T47D (cell line): ENCODE data around the gene SMC4.

Source experiments
- DNase-seq, 2 experiments: peaks; one replicate each; pipeline versions ENCODE4 v3.0.0 to v3.0.0-alpha.2; 2011 to 2012; ENCODE audit warnings: low read depth in 1 of 2, low spot score in 1 of 2
- JUND ChIP-seq: IDR thresholded peaks from 2 replicates; pipeline ENCODE4 v1.6.1; 2012; ENCODE audit warnings: low read depth
- in situ Hi-C: cut with HindIII; loops from 2 replicates; pipeline ENCODE4 v1.10.0; 2016; ENCODE audit warnings: low sequenced_read_pairs, low pct_unique_long_range_greater_than_20kb

The SMC4 gene

DNA sequence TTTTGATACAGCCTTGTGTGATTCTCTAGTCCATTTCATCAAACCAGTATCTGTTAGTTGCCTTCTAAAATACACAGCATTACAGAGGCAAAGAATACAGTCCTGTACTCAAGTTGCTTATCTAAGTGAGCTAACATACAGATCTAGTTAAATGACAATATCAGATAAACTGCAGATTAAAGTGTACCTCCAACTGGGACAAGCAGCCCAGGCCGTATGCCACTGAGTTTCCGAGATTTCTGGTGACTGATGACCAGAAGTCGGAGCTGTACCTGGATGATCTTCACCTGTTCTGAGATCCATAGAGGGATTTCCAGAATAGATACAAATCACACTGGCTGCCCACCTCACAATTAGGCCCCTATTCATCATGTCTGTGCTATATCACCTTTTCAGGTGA, 56.4 kb downstream of the SMC4 start:
- DNase-seq: no peak
- no peak for TF ChIP-seq JUND
- in situ Hi-C loops: no loop called here

- DNase-seq: no peak
- TF ChIP-seq JUND: no peak
- in situ Hi-C loops: no loop called here
Observed at GRCh38 chr3:160458151-160458550, 58.7 kb downstream of the SMC4 start.

GRCh38 chr3:160459450-160459970, 60.1 kb downstream of the SMC4 start:
- no peak for DNase-seq
- TF ChIP-seq JUND: no peak
- in situ Hi-C loops: no loop called here

DNA sequence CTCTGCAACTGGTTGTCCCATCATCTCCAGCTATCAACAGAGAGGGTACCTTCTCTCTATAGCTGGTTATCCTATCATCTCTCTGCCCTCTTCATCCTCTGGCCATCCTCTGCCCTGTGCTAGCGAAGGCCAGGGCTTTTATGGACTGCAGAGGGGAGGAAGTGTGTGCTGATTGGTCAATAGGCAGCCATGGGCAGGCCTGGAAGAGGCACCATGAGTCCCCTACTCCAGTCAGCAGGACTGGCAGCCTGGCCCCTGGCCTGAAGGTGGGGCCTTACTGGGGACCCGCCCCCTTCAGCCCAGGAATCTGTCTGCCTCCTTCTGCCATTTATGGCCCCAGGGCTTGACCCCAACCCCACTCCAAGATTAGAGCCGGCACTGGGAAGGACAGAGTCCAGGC, 60.6 kb downstream of the SMC4 start:
- in situ Hi-C loops: no loop called here
- no peak for DNase-seq
- no peak for TF ChIP-seq JUND

GRCh38 chr3:160464321-160464720, 64.9 kb downstream of the SMC4 start:
- DNase-seq: no peak
- in situ Hi-C loops: no loop called here
- no peak for TF ChIP-seq JUND

DNA sequence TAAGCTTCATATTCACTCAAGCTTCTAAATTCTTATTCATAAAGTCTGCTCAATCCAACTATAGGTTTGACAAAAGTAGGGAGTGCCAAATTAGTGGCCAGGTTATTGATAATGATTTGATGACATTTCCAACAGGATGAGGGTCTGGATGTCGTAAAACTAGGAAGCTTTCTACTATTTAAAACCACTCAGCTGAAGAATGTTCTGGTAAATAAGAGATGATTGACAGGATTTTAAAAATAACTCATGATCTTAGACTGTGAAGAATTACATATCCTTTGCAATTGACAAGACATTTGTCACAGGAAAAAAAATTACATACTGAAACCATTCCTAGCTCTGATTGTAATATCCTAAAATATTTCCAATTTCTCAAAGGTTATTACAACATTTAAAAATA, 65.5 kb downstream of the SMC4 start:
- in situ Hi-C loops: no loop called here
- TF ChIP-seq JUND: no peak
- no peak for DNase-seq

GRCh38 chr3:160470181-160470580, 70.7 kb downstream of the SMC4 start:
- TF ChIP-seq JUND: no peak
- in situ Hi-C loops: no loop called here

DNA sequence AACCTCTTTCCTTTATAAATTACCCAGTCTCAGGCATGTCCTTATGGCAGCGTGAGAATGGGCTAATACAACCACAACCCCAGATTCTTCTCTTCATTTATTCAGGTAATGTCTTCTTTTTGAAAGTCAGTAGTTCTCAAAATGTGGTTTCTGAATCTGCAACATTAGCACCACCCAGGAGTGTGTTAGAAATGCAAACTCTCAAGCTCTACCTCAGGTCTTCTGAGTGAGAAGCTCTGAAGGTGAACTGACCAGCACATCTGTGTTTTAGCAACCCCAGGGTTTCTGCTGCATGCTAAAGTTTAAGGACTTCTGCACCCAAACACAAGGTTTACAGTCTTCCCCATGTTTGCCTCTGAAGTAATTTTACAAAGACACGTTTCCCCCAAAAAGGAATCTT, 72.4 kb downstream of the SMC4 start:
- DNase-seq: no peak
- no peak for TF ChIP-seq JUND
- in situ Hi-C loops: no loop called here

More at GRCh38 chr3:160470181-160470580, 70.7 kb downstream of the SMC4 start:
- no peak for DNase-seq

GRCh38 chr3:160472344-160472743, 72.9 kb downstream of the SMC4 start:
- DNase-seq: no peak
- TF ChIP-seq JUND: no peak
- in situ Hi-C loops: no loop called here

GRCh38 chr3:160473221-160473620, 73.8 kb downstream of the SMC4 start:
- no peak for DNase-seq
- no peak for TF ChIP-seq JUND
- in situ Hi-C loops: no loop called here

DNA sequence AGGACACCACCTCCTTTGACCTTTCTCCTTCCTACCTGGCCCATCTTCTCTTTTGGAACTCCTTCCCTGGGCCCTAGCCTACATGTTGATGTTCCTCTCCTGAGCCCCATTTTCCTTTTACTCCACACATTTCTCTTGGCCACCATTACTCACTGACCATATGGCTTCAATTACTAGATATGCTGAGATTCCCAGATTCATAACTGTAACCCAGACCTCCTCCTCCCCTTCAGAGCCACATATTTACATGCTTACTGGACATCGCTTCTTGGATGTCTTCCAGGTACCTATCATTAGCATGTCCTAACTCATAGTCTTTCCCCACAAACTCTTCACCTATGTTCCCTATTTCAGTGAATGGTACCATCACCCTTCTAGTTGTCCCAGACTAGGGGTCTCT, 74.5 kb downstream of the SMC4 start:
- in situ Hi-C loops: no loop called here
- DNase-seq: no peak
- TF ChIP-seq JUND: no peak

DNA sequence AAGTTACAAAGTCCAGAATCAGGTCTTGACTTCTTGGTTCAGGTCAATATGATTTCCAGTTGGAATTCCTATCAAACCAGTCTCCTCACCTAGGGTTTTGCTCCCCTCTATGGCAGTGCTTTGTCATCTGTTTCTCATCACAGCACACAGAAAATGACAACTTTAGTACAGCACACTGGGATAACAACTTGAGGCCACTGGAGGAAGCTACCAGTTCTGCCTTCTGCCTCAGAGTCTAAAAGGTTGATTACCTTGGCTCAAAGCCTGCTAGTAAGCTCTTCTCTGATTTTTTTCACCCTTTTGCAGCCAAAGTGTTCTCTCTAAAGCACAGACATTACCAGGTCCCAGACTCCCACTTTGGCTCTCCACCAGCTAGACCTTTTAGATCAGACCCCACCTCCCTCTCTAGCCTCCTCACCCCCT, 75.0 kb downstream of the SMC4 start:
- no peak for DNase-seq
- in situ Hi-C loops: no loop called here
- no peak for TF ChIP-seq JUND

GRCh38 chr3:160475153-160475552, 75.7 kb downstream of the SMC4 start:
- in situ Hi-C loops: no loop called here
- DNase-seq: no peak
- TF ChIP-seq JUND: no peak

GRCh38 chr3:160475884-160476283, 76.4 kb downstream of the SMC4 start:
- no peak for DNase-seq
- no peak for TF ChIP-seq JUND
- in situ Hi-C loops: no loop called here
